GM12892 (cell line): ENCODE measurements around the gene CDS2.

Source experiments
- DNase-seq: peaks from one replicate; pipeline ENCODE4 v3.0.0; 2011; ENCODE audit not compliant: insufficient read length
- FAIRE-seq: peaks from 2 replicates; lab custom pipeline; 2011; peaks lifted over from hg19 to GRCh38; lab: Jason Lieb, UNC
- POLR2A ChIP-seq: IDR thresholded peaks from 2 replicates; pipeline ENCODE4 v1.6.1; 2011; ENCODE audit warnings: low read depth, low read length, control low read depth
- POLR2AphosphoS5 ChIP-seq: IDR thresholded peaks from 2 replicates; pipeline ENCODE4 v1.6.1; 2011; ENCODE audit warnings: low read depth, low read length, control low read depth
- TAF1 ChIP-seq: IDR thresholded peaks from 2 replicates; pipeline ENCODE4 v1.6.1; 2011; ENCODE audit warnings: low read depth, mild to moderate bottlenecking, control low read depth, low read length, borderline replicate concordance

CDS2 gene

GRCh38 chr20:5145365-5146098 is 18.7 kb downstream of the CDS2 start:
- no peak for FAIRE-seq
- DNase-seq = no peak
- no peak for TF ChIP-seq POLR2A
- TF ChIP-seq POLR2AphosphoS5 = no peak
- TF ChIP-seq TAF1 = no peak

- TF ChIP-seq POLR2A (no peak), POLR2AphosphoS5 (no peak)
- DNase-seq (no peak), FAIRE-seq (peak; percentile 65)
Observed at GRCh38 chr20:5146099-5146668, 19.4 kb downstream of the CDS2 start.

DNA sequence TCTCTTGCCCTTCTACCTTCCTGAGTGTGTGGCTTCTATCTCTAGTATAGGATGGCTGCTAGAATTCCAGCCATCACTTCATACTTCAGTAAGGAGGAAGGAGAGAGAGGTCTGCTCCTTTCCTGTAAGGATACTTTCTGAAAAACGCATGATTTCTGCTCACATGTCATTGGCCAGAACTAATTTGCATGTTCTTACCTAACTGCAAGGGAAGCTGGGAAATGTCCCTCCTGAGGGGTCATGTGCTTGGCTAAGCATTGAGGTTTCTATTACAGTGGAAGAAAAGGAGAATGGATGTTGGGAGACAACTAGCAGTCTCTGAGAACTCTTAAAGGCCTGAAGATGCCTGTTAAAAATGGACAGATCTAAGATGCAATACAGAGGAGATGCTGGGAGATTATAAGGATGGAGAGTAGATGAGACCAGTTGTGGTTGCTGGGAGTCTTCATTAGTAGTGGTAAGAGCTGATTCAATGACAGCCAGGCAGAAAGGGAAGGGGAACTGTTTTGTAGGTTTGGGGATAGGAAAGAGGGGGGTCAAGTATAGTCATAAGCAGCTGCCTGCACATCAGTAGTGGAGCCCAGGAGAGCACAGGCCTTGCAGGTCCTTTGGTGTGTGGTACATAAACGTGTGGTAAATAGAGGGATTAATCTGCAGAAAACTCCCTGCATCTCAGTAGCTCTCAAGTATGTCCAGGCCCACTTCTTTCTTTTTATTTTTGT is 20.2 kb downstream of the CDS2 start:
- TF ChIP-seq POLR2A (no peak), POLR2AphosphoS5 (no peak), TAF1 (no peak)
- peak; percentile 17 for FAIRE-seq

DNA sequence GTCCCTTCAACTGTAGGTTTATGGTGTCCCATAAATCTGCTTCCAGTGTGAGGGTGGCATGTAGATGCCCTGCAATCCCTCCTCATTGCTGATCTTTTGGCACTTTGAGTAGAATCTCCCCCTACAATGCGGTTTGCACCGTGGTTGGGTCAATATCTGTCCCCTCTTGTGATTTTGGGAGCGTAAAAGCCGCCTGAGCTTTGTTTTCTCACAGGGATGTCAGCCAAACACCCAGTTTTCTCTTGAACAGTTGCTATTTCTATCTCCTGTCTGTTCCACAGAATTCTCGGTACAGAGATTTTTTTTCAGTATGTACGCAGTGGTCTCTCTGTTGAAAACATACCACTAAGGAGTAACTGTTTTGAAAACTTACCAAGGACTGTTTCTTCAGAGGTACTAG is 21.8 kb downstream of the CDS2 start:
- TF ChIP-seq TAF1 (no peak), POLR2AphosphoS5 (no peak), POLR2A (no peak)
- no peak for FAIRE-seq
- no peak for DNase-seq

More for the DNA sequence above, 20.2 kb downstream of the CDS2 start:
- no peak for DNase-seq

DNA sequence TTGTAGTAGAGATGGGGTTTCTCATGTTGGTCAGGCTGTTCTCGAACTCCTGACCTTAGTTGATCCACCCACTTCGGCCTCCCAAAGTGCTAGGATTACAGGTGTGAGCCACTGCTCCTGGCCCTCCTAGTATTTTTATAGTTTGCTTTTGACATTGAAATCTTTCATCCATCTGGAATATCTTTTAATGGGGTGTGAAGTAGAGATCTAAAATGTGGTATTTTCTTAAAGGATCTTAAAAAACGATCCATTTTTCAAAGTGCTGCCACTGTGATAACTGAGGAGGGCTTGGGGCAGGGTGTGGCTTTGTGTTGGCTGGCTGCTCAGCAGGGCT is 23.1 kb downstream of the CDS2 start:
- no peak for DNase-seq
- no peak for TF ChIP-seq POLR2A
- no peak for TF ChIP-seq TAF1
- no peak for TF ChIP-seq POLR2AphosphoS5
- FAIRE-seq = no peak

DNA sequence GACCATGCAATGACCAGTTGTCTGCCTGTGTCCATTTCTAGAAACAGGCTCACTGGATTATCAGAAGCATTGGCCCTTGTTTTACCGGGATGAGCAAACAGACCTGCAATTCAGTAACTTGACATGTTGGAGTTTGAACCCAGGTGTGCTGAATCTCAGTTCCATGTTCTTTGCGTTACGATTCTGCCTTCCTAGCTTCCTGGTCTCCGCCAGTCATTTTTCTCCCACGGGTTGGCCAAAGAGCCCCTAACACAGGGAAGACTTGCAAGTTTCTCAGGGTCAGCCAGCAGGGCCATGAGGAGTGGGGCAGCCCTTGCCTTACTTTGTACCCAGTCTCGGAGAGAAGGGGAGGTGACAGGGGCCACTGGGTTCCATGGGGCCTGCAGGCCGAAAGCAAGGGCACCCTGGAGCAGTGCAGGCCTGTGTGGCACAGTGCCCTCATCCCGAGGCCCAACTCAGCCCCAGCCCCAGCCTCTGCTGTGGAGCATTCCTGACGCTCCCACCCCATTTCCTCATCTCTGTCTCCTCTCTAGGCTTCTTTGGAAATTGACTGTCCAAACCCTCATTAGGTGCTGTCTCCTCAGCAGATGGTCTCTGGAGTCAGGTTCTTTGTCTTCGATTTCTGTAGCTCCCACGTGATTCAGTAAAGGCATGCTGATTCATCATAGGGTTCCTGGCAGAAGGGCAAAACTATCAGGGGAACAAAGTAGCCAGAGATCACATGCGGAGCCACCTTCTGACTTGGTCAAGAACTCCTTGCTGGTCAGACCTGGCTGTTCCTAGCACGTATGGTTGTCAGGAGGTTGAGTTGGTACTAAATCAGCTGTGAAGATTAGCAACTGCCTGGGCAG is 23.6 kb downstream of the CDS2 start:
- no peak for DNase-seq
- FAIRE-seq = peak; percentile 53
- TF ChIP-seq POLR2AphosphoS5 (no peak), POLR2A (no peak), TAF1 (no peak)

DNA sequence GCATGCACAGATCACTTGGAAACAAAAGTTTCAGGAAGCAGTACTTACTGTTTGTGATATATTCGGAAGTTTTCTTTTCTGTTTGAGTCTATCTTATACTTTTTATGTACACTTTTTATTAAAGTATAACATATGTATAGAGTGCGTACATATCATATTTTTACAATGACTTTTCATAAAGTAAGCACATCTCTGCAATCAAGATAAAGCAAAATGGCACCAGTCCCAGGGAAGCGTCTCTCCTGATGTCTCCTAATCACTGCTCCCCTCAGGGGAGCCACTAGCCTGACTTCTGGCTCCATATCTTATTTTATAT is 26.3 kb downstream of the CDS2 start:
- TF ChIP-seq POLR2AphosphoS5 (no peak), POLR2A (no peak), TAF1 (no peak)
- no peak for FAIRE-seq
- DNase-seq = no peak

- TF ChIP-seq TAF1 (no peak), POLR2A (no peak), POLR2AphosphoS5 (no peak)
- FAIRE-seq (no peak), DNase-seq (no peak)
Observed at GRCh38 chr20:5153612-5154542, 27.1 kb downstream of the CDS2 start.

GRCh38 chr20:5154543-5154925 is 27.7 kb downstream of the CDS2 start:
- TF ChIP-seq POLR2AphosphoS5 (no peak), TAF1 (no peak), POLR2A (no peak)
- DNase-seq (no peak), FAIRE-seq (no peak)

DNA sequence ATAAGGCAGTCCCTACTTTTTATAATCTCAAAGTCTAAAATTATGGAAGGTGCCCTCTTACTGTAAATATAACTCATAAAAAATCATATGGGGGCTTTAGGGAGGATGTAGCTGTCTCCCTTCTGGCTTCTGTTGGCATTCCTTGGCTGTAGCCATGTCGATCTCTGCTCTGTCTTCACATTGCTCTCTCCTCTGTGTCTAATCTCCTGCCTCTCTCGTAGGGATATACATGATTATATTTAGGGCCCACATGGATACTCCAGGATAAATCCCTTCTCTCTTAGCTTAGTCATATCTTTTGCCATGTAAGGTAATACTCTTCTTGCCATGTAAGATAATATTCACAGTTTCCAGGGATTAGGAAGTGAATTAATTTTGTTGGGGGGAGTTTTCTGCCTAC is 28.6 kb downstream of the CDS2 start:
- TF ChIP-seq POLR2AphosphoS5 (no peak), POLR2A (no peak), TAF1 (no peak)
- FAIRE-seq (no peak), DNase-seq (no peak)
